CD14-positive monocyte (primary cell): ENCODE measurements around the gene ALKAL2. TPM values are rescaled to one million over a fixed set of nuclear protein-coding genes. Genes with fewer than 3 reads are reported as not detected.

ENCODE experiments used
- DNase-seq, 3 donors: peaks; one replicate each; pipeline ENCODE4 v3.0.0-alpha.2; 2011 to 2022
- H2AFZ ChIP-seq: 2 replicates; pipeline ENCODE4 v1.6.0; 2012; ENCODE audit warnings: mild to moderate bottlenecking, low read depth, low read length, inconsistent platforms; ENCODE audit not compliant: insufficient read depth, poor library complexity, severe bottlenecking
- H3K27ac ChIP-seq, 2 donors: 1 replicate in 1 of 2; 2 replicates in 1 of 2; pipeline ENCODE4 v1.5.1; 2012 to 2013; ENCODE audit warnings: low read length in 2 of 2, control low read depth in 1 of 2, inconsistent platforms in 1 of 2, low read depth in 1 of 2, mild to moderate bottlenecking in 1 of 2
- H3K27me3 ChIP-seq, 2 donors: one replicate each; pipeline versions ENCODE4 v1.6.0 to v1.6.1; 2011 to 2013; ENCODE audit warnings: low read length in 2 of 2; ENCODE audit not compliant: control insufficient read depth in 2 of 2, insufficient read depth in 2 of 2
- H3K36me3 ChIP-seq, 2 donors: replicated peaks in 1 of 2; 1 replicate in 1 of 2; 2 replicates in 1 of 2; pipeline versions ENCODE4 v1.5.1 to v1.6.1; 2012 to 2013; ENCODE audit warnings: low read length in 2 of 2, control low read depth in 1 of 2, inconsistent platforms in 1 of 2, mild to moderate bottlenecking in 1 of 2; ENCODE audit not compliant: insufficient read depth in 2 of 2, control insufficient read depth in 1 of 2
- H3K4me1 ChIP-seq, 2 donors: 1 replicate in 1 of 2; 2 replicates in 1 of 2; pipeline versions ENCODE4 v1.5.1 to v1.6.1; 2012 to 2013; ENCODE audit warnings: low read length in 2 of 2, control low read depth in 1 of 2, inconsistent platforms in 1 of 2, mild to moderate bottlenecking in 1 of 2, moderate library complexity in 1 of 2; ENCODE audit not compliant: insufficient read depth in 2 of 2, control insufficient read depth in 1 of 2
- H3K4me2 ChIP-seq: replicated peaks from 2 replicates; pipeline ENCODE3; 2012; ENCODE audit warnings: low read length, moderate library complexity, mild to moderate bottlenecking; ENCODE audit not compliant: poor library complexity, severe bottlenecking; ENCODE audit errors: extremely low read depth
- H3K4me3 ChIP-seq, 3 experiments: fragments of 200-600 bp in 1 of 3; sonication (generic) in 1 of 3; replicated peaks in 1 of 3; 1 replicate in 2 of 3; 2 replicates in 1 of 3; pipeline ENCODE4 v1.5.1; 2011 to 2013; ENCODE audit warnings: low read length in 3 of 3, mild to moderate bottlenecking in 3 of 3, control low read depth in 2 of 3, low read depth in 2 of 3, inconsistent platforms in 1 of 3, moderate library complexity in 1 of 3
- H3K79me2 ChIP-seq: 2 replicates; pipeline ENCODE4 v1.6.0; 2012; ENCODE audit warnings: mild to moderate bottlenecking, control low read depth, inconsistent platforms, low read length, moderate library complexity; ENCODE audit not compliant: insufficient read depth
- H3K9ac ChIP-seq: 2 replicates; pipeline ENCODE4 v1.6.0; 2017; ENCODE audit warnings: low read length, mild to moderate bottlenecking; ENCODE audit not compliant: insufficient read depth, poor library complexity, severe bottlenecking
- H3K9me3 ChIP-seq, 2 donors: replicated peaks in 1 of 2; 1 replicate in 1 of 2; 2 replicates in 1 of 2; pipeline versions ENCODE4 v1.5.1 to v1.6.1; 2012 to 2013; ENCODE audit warnings: low read length in 2 of 2, control low read depth in 1 of 2; ENCODE audit not compliant: control insufficient read depth in 1 of 2, insufficient read depth in 1 of 2
- H4K20me1 ChIP-seq: 2 replicates; pipeline ENCODE4 v1.6.0; 2012; ENCODE audit warnings: mild to moderate bottlenecking, low read length, control low read depth, moderate library complexity; ENCODE audit not compliant: insufficient read depth
- H3K27ac Mint-ChIP-seq, 7 donors: one replicate each; pipeline ENCODE4 v1.8.0; 2020; ENCODE audit warnings: mild to moderate bottlenecking in 7 of 7, mixed read lengths in 7 of 7, moderate library complexity in 6 of 7, inconsistent platforms in 2 of 7
- H3K27me3 Mint-ChIP-seq, 3 donors: one replicate each; pipeline ENCODE4 v1.8.0; 2021 to 2022; ENCODE audit warnings: low read depth in 3 of 3, mild to moderate bottlenecking in 3 of 3, mixed read lengths in 3 of 3, moderate library complexity in 3 of 3, inconsistent platforms in 1 of 3
- H3K36me3 Mint-ChIP-seq, 2 donors: one replicate each; pipeline ENCODE4 v1.8.0; 2020; ENCODE audit warnings: mixed read lengths in 2 of 2, inconsistent platforms in 1 of 2, mild to moderate bottlenecking in 1 of 2
- H3K4me1 Mint-ChIP-seq: one replicate; pipeline ENCODE4 v1.8.0; 2020; ENCODE audit warnings: mild to moderate bottlenecking, mixed read lengths
- H3K4me3 Mint-ChIP-seq, 2 donors: one replicate each; pipeline ENCODE4 v1.8.0; 2020; ENCODE audit warnings: mild to moderate bottlenecking in 2 of 2, mixed read lengths in 2 of 2, moderate library complexity in 1 of 2
- H3K9me3 Mint-ChIP-seq, 7 donors: one replicate each; pipeline ENCODE4 v1.8.0; 2020 to 2022; ENCODE audit warnings: mixed read lengths in 7 of 7, mild to moderate bottlenecking in 6 of 7, moderate library complexity in 6 of 7, inconsistent platforms in 2 of 7
- WGBS: methylation state at CpG from one replicate; pipeline ENCODE4 v1.1.5; 2013; ENCODE audit warnings: missing lambda C conversion rate; ENCODE audit not compliant: insufficient coverage; 5-methylcytosine and 5-hydroxymethylcytosine counted together
- intact Hi-C, 2 donors: fragments of 100-400 bp; cut with micrococcal nuclease; formaldehyde crosslinking; loops; one replicate each; pipeline versions ENCODE4 v1.15.0 to v1.15.1; 2023
- polyA plus RNA-seq, 3 donors: library from polyadenylated mRNA; depleted of rRNA in 1 of 3; unstranded in 2 of 3; stranded (reverse) in 1 of 3; fragments of 300-500 nt in 2 of 3; fragments of >200 nt in 1 of 3; fragmentation: Illumina TruSeq in 2 of 3; gene quantifications; 1 replicate in 2 of 3; 2 replicates in 1 of 3; pipeline ENCODE4 v1.2.3, GENCODE V29; 2012 to 2021
- TF ChIP-seq, protein P1 (sequence below): fragments of 200-600 bp; IDR thresholded peaks from one replicate; pipeline ENCODE4 v1.8.0; 2022; ENCODE audit warnings: antibody characterized with exemption, mild to moderate bottlenecking

Gene ALKAL2
- polyA plus RNA-seq, 3 donors, result not detected

DNA sequence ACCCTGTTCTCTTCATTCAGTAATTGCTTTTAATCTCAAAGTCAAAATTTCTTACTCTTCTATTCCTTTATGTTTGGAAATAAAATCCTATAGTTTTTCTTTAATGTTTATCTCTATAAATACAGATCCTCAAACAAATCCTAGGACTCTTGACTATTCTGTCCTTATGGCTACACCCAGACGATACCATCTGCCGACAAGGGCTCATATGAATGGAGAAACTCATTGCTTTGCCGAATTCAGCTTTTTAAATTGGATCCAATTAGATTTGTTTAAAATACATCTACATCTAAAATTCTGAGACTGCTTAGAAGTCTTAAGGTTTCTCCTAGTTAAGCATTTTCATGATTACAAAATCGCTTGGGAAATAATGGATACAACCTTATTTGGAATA is 9.0 kb downstream of the ALKAL2 start:
- Histone ChIP-seq H3K27me3 (no peaks in the 10 kb centered on the region), H3K27ac (no peak overlapping the region), H3K36me3 (peaks cover 69 to 83% of the 10 kb centered on the region in 2 donors), H3K4me2 (no peak overlapping the region), H3K4me3 (no peak overlapping the region), H3K9ac (no peak overlapping the region), H3K4me1 (no peaks in the 10 kb centered on the region), H3K79me2 (peaks cover 11% of the 10 kb centered on the region), H2AFZ (no peak overlapping the region), H3K9me3 (no peaks in the 10 kb centered on the region), H4K20me1 (peaks cover 20% of the 10 kb centered on the region)
- Mint-ChIP-seq H3K9me3 (no peaks in the 10 kb centered on the region), H3K36me3 (peaks cover 74 to 77% of the 10 kb centered on the region in 2 donors), H3K4me3 (no peak overlapping the region), H3K4me1 (peaks cover 4% of the 10 kb centered on the region), H3K27ac (no peak overlapping the region), H3K27me3 (no peaks in the 10 kb centered on the region)
- TF ChIP-seq, protein P1, sequence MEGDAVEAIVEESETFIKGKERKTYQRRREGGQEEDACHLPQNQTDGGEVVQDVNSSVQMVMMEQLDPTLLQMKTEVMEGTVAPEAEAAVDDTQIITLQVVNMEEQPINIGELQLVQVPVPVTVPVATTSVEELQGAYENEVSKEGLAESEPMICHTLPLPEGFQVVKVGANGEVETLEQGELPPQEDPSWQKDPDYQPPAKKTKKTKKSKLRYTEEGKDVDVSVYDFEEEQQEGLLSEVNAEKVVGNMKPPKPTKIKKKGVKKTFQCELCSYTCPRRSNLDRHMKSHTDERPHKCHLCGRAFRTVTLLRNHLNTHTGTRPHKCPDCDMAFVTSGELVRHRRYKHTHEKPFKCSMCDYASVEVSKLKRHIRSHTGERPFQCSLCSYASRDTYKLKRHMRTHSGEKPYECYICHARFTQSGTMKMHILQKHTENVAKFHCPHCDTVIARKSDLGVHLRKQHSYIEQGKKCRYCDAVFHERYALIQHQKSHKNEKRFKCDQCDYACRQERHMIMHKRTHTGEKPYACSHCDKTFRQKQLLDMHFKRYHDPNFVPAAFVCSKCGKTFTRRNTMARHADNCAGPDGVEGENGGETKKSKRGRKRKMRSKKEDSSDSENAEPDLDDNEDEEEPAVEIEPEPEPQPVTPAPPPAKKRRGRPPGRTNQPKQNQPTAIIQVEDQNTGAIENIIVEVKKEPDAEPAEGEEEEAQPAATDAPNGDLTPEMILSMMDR, result no peak
- DNase-seq, result no peak
- WGBS, result no CpG with 5 or more reads among the region's 4 CpGs
- intact Hi-C loops, result no loop called here

GRCh38 chr2:278312-278926 is 9.5 kb downstream of the ALKAL2 start:
- DNase-seq, result no peak
- Mint-ChIP-seq H3K4me1 (peaks cover 4% of the 10 kb centered on the region), H3K27ac (no peak overlapping the region), H3K9me3 (no peaks in the 10 kb centered on the region), H3K27me3 (no peaks in the 10 kb centered on the region), H3K36me3 (peaks cover 74 to 78% of the 10 kb centered on the region in 2 donors), H3K4me3 (no peak overlapping the region)
- H3K27me3 ChIP-seq, result no peaks in the 10 kb centered on the region
- H3K4me1 ChIP-seq, result no peaks in the 10 kb centered on the region
- H3K4me2 ChIP-seq, result no peak overlapping the region
- TF ChIP-seq, protein P1, result no peak
- intact Hi-C loops, result no loop called here
- H3K27ac ChIP-seq, result no peak overlapping the region
- no peak overlapping the region for H3K4me3 ChIP-seq
- H4K20me1 ChIP-seq, result peaks cover 25% of the 10 kb centered on the region
- no peak overlapping the region for H2AFZ ChIP-seq
- H3K36me3 ChIP-seq, result peaks cover 74 to 88% of the 10 kb centered on the region in 2 donors
- no peak overlapping the region for H3K9ac ChIP-seq
- peaks cover 12% of the 10 kb centered on the region for H3K79me2 ChIP-seq
- no peaks in the 10 kb centered on the region for H3K9me3 ChIP-seq
- WGBS, result 94% methylated on average over 2 of the region's 2 CpGs
